ES-I3 (cell line): ENCODE results near the gene AMPH.

Experiments used
- H3K36me3 ChIP-seq: 2 replicates; pipeline ENCODE4 v1.6.1; 2013; ENCODE audit warnings: mild to moderate bottlenecking, low read length, control low read depth, moderate library complexity; ENCODE audit not compliant: insufficient read depth
- H3K4me1 ChIP-seq: 2 replicates; pipeline ENCODE4 v1.6.1; 2013; ENCODE audit warnings: mild to moderate bottlenecking, control low read depth, low read length; ENCODE audit not compliant: insufficient read depth
- H3K9ac ChIP-seq: 2 replicates; pipeline ENCODE4 v1.6.1; 2013; ENCODE audit warnings: low read depth, mild to moderate bottlenecking, low read length, moderate library complexity
- H3K9me3 ChIP-seq: 2 replicates; pipeline ENCODE4 v1.6.1; 2013; ENCODE audit warnings: mild to moderate bottlenecking, low read length, moderate library complexity; ENCODE audit not compliant: control insufficient read depth, insufficient read depth

AMPH gene

DNA sequence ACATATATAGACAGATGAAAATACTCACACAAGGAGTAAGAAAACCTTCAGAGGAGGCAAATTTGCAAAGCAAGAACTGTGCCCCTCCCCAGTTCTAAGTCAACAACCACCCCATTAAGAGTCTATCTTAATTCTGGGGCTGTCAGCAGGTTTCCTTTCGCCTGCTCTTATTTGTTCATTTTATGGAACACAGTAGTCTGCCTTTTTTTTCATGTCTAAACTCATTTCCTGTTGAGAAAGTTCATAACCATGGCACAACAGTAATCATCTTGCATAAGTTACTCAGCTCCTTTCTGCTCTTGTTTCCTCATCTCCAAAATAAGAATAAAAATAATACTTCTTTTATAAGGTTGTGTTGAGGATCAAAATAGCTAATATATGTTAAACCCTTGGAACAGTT, 25.8 kb upstream of the AMPH start:
- no peak overlapping the region for H3K9ac ChIP-seq

DNA sequence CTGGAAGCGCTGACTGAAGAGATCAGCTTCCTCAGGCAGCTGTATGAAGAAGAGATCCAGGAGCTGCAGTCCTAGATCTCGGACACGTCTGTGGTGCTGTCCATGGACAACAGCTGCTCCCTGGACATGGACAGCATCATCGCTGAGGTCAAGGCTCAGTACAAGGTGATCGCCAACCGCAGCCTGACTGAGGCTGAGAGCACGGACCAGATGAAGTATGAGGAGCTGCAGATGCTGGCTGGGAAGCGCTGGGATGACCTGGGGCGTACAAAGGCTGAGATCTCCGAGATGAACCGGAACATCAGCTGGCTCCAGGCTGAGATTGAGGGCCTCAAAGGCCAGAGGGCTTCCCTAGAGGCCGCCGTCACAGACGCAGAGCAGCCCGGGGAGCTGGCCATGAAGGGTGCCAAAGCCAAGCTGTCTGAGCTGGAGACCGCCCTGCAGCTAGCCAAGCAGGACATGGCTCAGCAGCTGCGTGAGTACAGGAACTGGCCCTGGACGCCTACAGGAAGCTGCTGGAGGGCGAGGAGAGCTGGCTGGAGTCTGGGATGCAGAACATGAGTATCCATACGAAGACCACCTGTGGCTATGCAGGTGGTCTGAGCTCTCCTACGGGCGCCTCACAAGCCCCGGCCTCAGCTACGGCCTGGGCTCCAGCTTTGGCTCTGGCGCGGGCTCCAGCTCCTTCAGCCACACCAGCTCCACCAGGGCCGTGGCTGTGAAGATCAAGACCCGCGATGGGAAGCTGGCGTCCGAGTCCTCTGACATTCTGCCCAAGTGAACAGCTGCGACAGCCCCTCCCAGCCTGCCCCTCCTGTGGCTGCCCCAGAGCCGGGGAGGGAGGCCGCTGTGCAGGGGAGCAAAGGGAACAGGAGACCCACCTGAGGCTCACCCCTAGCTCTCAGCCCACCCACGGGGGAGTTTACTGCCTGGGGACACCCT, 24.9 kb upstream of the AMPH start:
- no peaks in the 10 kb centered on the region for H3K9me3 ChIP-seq

More for the DNA sequence above, 25.8 kb upstream of the AMPH start:
- Histone ChIP-seq H3K4me1 (no peaks in the 10 kb centered on the region), H3K36me3 (no peaks in the 10 kb centered on the region), H3K9me3 (no peaks in the 10 kb centered on the region)

DNA sequence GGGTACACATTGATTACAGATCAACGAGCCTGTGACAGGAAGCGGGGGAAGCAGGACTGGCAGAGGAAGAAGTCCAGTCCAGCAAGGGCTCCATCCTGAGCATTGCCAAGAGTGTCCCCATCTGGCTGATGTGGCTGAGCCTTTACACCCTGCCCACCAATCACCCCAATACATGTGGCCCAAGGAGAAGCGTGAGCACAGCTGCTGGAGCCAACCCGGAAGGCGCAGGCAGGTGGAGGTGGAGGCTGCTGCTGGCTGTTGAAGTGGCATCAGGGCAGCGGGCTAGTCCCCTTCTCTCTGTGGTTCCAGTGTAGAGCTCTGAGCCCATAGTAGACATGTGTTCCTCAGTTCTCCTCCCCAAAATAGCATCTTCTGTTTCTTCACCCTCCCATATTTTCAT, 6.8 kb upstream of the AMPH start:
- Histone ChIP-seq H3K9me3 (no peaks in the 10 kb centered on the region), H3K9ac (no peak overlapping the region), H3K4me1 (no peaks in the 10 kb centered on the region), H3K36me3 (no peaks in the 10 kb centered on the region)

More for the DNA sequence above, 24.9 kb upstream of the AMPH start:
- Histone ChIP-seq H3K9ac (no peak overlapping the region), H3K36me3 (no peaks in the 10 kb centered on the region), H3K4me1 (no peaks in the 10 kb centered on the region)

DNA sequence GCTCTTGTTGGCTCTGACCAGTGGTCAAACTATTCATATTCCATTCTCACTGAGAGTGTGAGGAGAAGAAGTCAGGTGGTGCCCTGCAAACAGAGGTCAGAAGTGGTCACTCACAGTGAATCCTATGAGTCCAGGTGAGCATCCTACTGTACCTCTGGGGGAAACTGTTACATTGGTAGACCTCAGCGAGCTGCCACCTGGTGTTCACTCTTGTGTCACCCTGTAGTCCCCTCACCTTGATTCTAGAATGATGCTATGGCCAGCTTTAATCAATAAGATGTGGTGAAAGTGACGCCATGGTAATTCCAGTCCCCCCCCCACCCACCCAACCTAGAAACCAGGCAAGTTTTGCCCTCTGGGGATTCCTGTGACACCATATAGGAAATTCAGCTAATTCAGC, 1.2 kb upstream of the AMPH start:
- Histone ChIP-seq H3K9ac (no peak overlapping the region), H3K36me3 (no peaks in the 10 kb centered on the region), H3K4me1 (0 out of 2 replicates have a peak, but pooled peaks cover 7% of the 10 kb centered on the region), H3K9me3 (no peaks in the 10 kb centered on the region)

DNA sequence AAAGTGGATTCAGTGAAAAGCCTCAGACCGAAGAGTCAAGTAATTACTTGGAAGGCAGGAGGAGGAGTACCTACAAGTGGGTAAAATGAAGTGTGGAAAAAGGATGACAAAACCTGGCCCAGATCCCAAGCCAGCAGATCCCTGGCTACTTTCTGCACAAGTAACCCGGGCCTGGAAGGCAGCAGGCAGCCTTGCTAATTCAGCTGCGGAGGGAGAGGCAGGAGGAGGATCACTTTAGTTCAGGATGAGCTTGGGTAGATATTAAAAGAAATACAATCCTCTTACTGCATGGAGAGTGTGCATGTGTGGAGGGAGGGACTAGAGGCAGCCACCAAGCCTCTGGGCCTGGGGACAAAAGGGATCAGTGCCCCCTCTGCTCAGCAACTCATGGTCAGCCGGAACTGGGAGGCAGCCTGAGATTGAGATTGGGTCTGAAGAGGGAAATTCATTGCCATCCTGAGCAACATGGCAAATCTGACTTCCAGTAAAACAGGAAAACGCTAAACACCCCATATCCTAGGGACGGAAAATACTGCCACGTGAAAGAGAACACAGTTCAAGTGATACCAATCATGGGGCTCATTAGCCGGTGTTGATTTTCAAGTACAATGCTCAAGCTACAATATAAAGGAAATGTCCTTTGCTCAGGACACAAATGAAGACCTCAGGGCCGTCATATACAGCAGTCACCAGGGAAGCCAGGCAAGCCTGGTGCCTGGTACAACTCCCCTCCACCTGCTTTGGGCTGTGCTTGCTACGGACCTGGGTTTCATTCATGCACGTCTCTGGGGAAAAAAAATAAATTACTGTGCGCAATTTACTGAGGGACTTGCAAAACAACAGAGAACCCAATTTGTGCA, 1.3 kb downstream of the AMPH start:
- Histone ChIP-seq H3K36me3 (no peaks in the 10 kb centered on the region), H3K9ac (peak overlapping the region; percentile 72; the same call in 1 of the 2 replicates), H3K9me3 (no peaks in the 10 kb centered on the region; the same call in 1 of the 2 replicates), H3K4me1 (0 out of 2 replicates have a peak, but pooled peaks cover 7% of the 10 kb centered on the region)

DNA sequence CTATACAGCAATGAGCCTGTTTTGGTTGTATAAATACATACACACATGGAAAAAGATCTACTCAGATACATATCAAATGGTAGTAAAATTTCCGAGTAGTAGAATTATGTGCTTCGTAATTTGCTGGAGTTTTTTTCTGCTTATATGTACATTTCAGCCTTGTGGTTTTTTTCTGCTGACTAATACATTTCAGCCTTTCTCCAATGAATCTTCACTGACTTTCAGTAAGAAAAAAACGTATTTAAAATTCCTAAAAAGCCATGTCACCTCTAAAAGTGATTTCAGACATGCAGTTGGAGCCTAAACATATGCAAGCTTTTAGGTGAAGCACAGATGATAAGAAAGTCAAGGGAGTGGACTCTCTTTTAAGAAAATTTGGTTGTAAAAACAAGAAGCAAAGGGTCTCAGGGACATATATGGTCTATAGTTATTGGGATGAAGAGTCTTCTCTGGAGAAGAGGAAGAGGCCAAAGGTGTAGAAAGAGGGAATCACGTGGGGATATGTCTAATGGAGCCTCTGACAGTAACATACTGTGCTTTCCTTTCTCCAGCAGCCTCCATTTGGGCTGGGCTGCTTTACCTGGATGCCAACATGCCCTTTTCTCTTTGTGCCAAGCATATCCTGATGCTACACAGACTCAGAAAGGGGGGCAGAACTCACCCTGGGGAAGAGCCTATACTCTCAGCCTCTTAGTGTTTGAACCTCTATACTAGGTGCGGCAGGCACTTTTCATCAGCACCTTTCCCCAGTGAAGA, 2.4 kb downstream of the AMPH start:
- 0 out of 2 replicates have a peak, but pooled peaks cover 7% of the 10 kb centered on the region for H3K4me1 ChIP-seq
- H3K36me3 ChIP-seq, result no peaks in the 10 kb centered on the region
- no peak overlapping the region for H3K9ac ChIP-seq
- no peaks in the 10 kb centered on the region; the same call in 1 of the 2 replicates for H3K9me3 ChIP-seq

DNA sequence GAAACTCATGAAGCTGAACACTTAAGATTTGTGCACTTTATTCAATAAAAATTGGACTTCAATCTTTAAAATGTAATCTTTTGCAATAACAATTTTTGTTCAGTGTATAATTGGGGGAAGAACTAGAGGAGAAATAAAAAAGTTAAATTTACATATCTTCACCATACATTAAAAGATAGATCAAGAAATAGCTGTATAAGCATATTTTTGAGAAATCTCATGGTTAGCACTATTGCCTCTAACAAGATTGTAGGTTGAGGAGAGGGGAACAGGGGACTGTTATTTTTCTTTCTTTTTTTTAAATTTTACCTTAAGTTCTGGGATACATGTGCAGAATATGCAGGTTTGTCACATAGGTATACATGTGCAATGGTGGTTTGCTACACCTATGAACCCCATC, 5.3 kb downstream of the AMPH start:
- Histone ChIP-seq H3K4me1 (0 out of 2 replicates have a peak, but pooled peaks cover 7% of the 10 kb centered on the region), H3K36me3 (no peaks in the 10 kb centered on the region), H3K9me3 (no peaks in the 10 kb centered on the region; the same call in 1 of the 2 replicates), H3K9ac (no peak overlapping the region)

DNA sequence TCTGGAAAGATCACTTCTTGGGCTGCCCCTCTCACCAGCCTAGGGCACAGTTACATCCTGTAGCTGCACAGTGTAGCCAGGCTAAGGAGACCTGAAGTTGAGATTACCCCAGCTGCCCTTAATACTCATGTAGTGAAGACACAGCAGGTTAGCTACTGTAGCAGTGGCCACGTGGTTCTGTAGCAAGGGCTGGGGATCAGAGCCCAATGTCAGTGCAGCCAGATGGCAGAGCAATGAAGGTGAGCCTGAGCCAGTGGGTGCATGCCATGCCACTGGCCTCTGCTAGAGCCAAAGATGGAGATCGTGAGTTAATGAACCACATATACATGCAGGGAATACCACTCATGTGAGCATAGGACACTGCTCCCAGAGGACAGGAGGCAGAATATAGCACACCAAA, 15.5 kb downstream of the AMPH start:
- Histone ChIP-seq H3K9ac (no peak overlapping the region), H3K9me3 (no peaks in the 10 kb centered on the region), H3K4me1 (no peaks in the 10 kb centered on the region), H3K36me3 (no peaks in the 10 kb centered on the region)

DNA sequence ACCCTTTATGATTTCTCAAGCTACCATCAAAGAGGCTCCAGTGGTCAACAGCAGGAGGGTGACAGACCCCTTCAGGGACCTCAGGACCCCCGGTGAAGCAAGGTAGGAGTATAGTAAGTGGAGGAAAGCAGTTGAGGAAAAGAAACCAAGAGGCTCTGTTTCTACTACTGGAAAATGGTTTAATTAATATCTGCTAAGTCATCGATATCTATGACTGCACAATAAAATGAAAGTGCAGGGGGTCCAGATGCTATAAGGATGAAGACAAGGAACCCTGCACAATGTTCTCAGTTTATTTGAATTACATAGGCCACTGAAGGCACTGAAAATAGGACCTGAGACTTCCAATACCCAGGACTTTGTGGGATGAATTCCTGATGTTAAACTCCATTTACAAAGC, 23.7 kb downstream of the AMPH start:
- no peak overlapping the region for H3K9ac ChIP-seq
- H3K4me1 ChIP-seq, result no peaks in the 10 kb centered on the region
- no peaks in the 10 kb centered on the region for H3K36me3 ChIP-seq
- H3K9me3 ChIP-seq, result no peaks in the 10 kb centered on the region

DNA sequence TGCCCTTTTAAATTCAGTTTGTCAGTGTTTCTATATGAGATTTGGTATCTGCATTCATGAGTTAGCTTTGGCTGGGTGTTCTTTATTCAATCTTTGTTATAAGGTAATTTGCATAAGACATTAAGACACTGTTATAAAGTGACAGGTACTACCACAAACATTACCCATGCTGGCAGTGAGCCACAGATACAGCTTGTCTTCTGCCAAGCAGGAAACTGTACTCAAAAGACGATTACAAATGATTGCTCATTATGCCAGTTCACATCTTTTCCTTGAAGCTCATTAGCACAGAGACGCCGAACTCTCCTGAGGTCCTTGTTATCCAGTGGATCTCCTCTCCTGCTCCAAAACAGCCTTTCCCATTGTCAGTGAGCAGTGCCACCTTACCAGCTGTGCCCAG, 30.4 kb downstream of the AMPH start:
- no peaks in the 10 kb centered on the region for H3K9me3 ChIP-seq
- no peaks in the 10 kb centered on the region for H3K4me1 ChIP-seq
- H3K9ac ChIP-seq, result no peak overlapping the region
- no peaks in the 10 kb centered on the region for H3K36me3 ChIP-seq

DNA sequence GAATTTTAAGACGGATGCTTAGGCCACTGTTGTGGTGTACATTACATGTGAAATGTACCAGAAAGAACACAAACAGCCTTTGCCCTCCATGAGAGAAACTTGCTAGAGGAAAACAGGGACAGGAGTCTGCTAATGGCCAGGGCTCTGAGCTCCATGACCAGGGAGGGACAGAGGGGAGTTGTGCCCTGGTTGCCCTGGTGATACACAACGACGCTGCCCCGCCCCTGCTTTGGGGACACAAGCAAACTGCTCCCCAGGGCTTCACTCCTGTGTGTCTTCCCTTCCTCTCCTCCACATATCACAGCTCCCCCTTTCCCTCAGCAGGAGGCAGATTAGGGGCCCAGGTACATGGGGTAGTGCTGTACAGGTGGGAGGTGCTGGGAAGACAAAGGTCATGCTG, 36.2 kb downstream of the AMPH start:
- Histone ChIP-seq H3K36me3 (no peaks in the 10 kb centered on the region), H3K9me3 (no peaks in the 10 kb centered on the region), H3K4me1 (no peaks in the 10 kb centered on the region), H3K9ac (no peak overlapping the region)

DNA sequence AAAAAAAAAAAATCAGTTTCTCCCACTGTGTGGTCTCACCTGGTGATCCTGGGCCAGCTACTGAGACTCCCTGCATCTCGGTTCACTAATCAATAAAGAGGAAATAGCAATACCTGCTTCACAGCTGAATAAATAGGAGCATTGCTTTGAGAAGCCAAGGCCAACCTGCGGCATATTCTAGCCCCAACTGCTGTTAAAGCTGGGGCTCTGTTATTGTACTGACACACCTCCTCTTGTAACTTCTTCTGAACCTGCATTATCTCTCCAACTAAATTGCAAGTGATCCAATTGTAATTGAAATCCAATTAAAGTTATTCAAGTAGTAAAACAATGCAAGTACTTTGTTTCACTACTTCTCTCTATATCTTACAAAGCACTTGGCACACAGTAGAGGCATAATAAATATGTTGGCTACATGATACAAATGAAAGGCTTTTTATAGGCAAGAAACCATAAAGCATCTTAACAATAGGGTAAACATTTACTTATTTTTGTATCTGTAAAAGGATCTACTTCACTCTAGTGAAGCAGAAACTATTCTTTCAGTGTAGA, 38.4 kb downstream of the AMPH start:
- Histone ChIP-seq H3K36me3 (no peaks in the 10 kb centered on the region), H3K9ac (no peak overlapping the region), H3K9me3 (no peaks in the 10 kb centered on the region), H3K4me1 (no peaks in the 10 kb centered on the region)

DNA sequence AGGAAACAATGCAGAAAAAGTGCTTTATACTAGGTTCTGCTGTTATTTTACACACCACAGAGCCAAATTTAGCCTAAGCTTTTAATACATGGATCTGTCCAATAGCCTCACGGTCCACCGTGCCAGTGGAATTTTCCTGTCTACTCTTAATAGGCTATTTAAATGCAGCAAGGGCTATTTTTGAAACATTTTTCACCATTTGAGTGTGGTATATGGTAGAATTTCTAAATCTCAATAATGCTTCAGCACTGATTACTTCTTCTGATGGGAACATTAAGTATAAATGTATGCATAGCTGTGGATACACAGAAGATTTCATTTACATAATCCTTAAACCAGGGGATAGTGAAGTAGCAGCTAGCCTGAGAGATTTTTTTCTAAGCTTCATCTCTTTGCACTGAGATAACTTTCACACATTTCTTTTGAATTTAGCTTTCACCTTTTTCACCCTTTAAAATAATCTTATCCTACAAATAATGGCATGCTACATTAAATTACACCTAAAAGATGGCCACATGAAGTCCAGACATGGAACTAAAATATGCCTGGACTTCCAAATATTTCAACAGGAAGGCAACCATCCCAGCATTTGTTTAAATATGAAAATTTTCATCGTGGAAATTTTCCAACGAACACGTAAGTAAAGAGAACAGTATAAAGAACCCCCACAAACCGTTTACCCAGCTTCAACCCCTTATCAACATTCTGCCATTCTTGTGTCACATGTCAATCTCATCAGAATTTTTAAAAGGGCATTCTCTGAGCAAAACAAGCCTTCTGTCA, 45.4 kb downstream of the AMPH start:
- Histone ChIP-seq H3K36me3 (no peaks in the 10 kb centered on the region), H3K9me3 (no peaks in the 10 kb centered on the region), H3K9ac (no peak overlapping the region), H3K4me1 (no peaks in the 10 kb centered on the region)
